ENCODE measurements around the gene ZMYND8. TPM values are rescaled to one million over a fixed set of nuclear protein-coding genes. Genes with fewer than 3 reads are reported as not detected.

The ZMYND8 gene
- total RNA-seq, 2 donors from 2014 or later = 18.9 to 19.1 TPM

- 41 to 56% methylated on average over 6 to 7 of the region's 7 CpGs for WGBS, 2 donors
- DNase-seq (peak in 3 of 4 donors; percentile 36 to 51 (median 46)), ATAC-seq (peak; percentile 22)
- Histone ChIP-seq H3K27ac (peak overlapping the region; percentile 88 to 96 (median 92)), H3K27me3 (no peaks in the 10 kb centered on the region), H3K36me3 (replicated peaks in 1 of 2; ENCODE audit: insufficient read depth in 1 of 2, low read depth in 2 of 2) (no peaks in the 10 kb centered on the region), H3K4me3 (no peak overlapping the region), H3K9me3 (no peaks in the 10 kb centered on the region), H3K4me1 (peaks cover 74% of the 10 kb centered on the region)
- TF ChIP-seq CTCF (IDR thresholded peaks at IDR 0.05) = no peak
- no peak for TF ChIP-seq POLR2A (IDR thresholded peaks at IDR 0.05)
- intact Hi-C loops (cut with DNase I) = no loop called here
Observed at GRCh38 chr20:47320990-47321805, 35.3 kb downstream of the ZMYND8 start.

GRCh38 chr20:47319517-47320252 is 36.8 kb downstream of the ZMYND8 start:
- 25 to 27% methylated on average over 16 to 17 of the region's 17 CpGs for WGBS, 2 donors
- H3K27me3 ChIP-seq = no peaks in the 10 kb centered on the region
- intact Hi-C loops (cut with DNase I) = no loop called here
- TF ChIP-seq POLR2A (IDR thresholded peaks at IDR 0.05) (no peak), CTCF (IDR thresholded peaks at IDR 0.05) (no peak)
- no peaks in the 10 kb centered on the region for H3K9me3 ChIP-seq
- peaks cover 83% of the 10 kb centered on the region for H3K4me1 ChIP-seq
- no peak overlapping the region for H3K4me3 ChIP-seq
- DNase-seq = peak; percentile 76 to 89 (median 84)
- peak; percentile 61 for ATAC-seq
- H3K36me3 ChIP-seq (replicated peaks in 1 of 2; ENCODE audit: insufficient read depth in 1 of 2, low read depth in 2 of 2) = no peaks in the 10 kb centered on the region
- H3K27ac ChIP-seq = peak overlapping the region; percentile 88 to 96 (median 92)

- ATAC-seq = peak; percentile 55
- DNase-seq = peak; percentile 56 to 77 (median 74)
- no peaks in the 10 kb centered on the region for H3K27me3 ChIP-seq
- WGBS, 2 donors = 18 to 42% methylated on average over 18 to 28 of the region's 28 CpGs
- H3K9me3 ChIP-seq = no peaks in the 10 kb centered on the region
- no peak overlapping the region for H3K4me3 ChIP-seq
- TF ChIP-seq CTCF (IDR thresholded peaks at IDR 0.05) = no peak
- TF ChIP-seq POLR2A (IDR thresholded peaks at IDR 0.05) = peak in 2 of 3 donors; percentile 62 to 71
- H3K27ac ChIP-seq = peak overlapping the region; percentile 88 to 96 (median 92)
- no peaks in the 10 kb centered on the region for H3K36me3 ChIP-seq (replicated peaks in 1 of 2; ENCODE audit: insufficient read depth in 1 of 2, low read depth in 2 of 2)
- intact Hi-C loops (cut with DNase I) = no loop called here
- peaks cover 83% of the 10 kb centered on the region for H3K4me1 ChIP-seq
Observed at GRCh38 chr20:47318586-47319516, 37.6 kb downstream of the ZMYND8 start.

- H3K36me3 ChIP-seq (replicated peaks in 1 of 2; ENCODE audit: insufficient read depth in 1 of 2, low read depth in 2 of 2) = no peaks in the 10 kb centered on the region
- intact Hi-C loops (cut with DNase I) = no loop called here
- peaks cover 77% of the 10 kb centered on the region for H3K4me1 ChIP-seq
- 53 to 60% methylated on average over 7 of the region's 7 CpGs for WGBS, 2 donors
- no peaks in the 10 kb centered on the region for H3K27me3 ChIP-seq
- peak overlapping the region; percentile 88 to 96 (median 92) for H3K27ac ChIP-seq
- no peak for TF ChIP-seq POLR2A (IDR thresholded peaks at IDR 0.05)
- no peak for TF ChIP-seq CTCF (IDR thresholded peaks at IDR 0.05)
- DNase-seq (peak in 1 of 4 donors; percentile 35), ATAC-seq (peak; percentile 23)
- no peak overlapping the region for H3K4me3 ChIP-seq
- H3K9me3 ChIP-seq = no peaks in the 10 kb centered on the region
Observed at GRCh38 chr20:47318027-47318585, 38.4 kb downstream of the ZMYND8 start.
